Astrocyte of the spinal cord (primary cell): ENCODE data around the gene VIT.
"Not testable (repeated sequence)": the region's sequence is repeated elsewhere in the genome, so short reads cannot be mapped to it uniquely, and the experiment has no call there.

ENCODE experiments used
- DNase-seq: peaks from one replicate; pipeline ENCODE4 v3.0.0; 2011; ENCODE audit warnings: low read depth, low spot score
- H3K4me3 ChIP-seq: 2 replicates; pipeline ENCODE4 v1.5.1; 2011; ENCODE audit warnings: low read depth, mild to moderate bottlenecking, low read length, moderate library complexity
- CTCF ChIP-seq: IDR thresholded peaks from 2 replicates; pipeline ENCODE4 v1.5.1; 2012; ENCODE audit warnings: low read depth, mild to moderate bottlenecking, low read length, inconsistent platforms
- in situ Hi-C: cut with HindIII; loops from 2 replicates; pipeline ENCODE4 v1.10.0; 2017; ENCODE audit warnings: low sequenced_read_pairs

Gene VIT

GRCh38 chr2:36818542-36818941 lies 122.0 kb downstream of the VIT start:
- no peak for TF ChIP-seq CTCF
- in situ Hi-C loops = no loop called here
- H3K4me3 ChIP-seq = no peak overlapping the region
- DNase-seq = no peak

- in situ Hi-C loops = no loop called here
- DNase-seq = no peak
- H3K4me3 ChIP-seq = no peak overlapping the region
- TF ChIP-seq CTCF = no peak
These were observed 122.7 kb downstream of the VIT start for GRCh38 chr2:36819095-36819711.

DNA sequence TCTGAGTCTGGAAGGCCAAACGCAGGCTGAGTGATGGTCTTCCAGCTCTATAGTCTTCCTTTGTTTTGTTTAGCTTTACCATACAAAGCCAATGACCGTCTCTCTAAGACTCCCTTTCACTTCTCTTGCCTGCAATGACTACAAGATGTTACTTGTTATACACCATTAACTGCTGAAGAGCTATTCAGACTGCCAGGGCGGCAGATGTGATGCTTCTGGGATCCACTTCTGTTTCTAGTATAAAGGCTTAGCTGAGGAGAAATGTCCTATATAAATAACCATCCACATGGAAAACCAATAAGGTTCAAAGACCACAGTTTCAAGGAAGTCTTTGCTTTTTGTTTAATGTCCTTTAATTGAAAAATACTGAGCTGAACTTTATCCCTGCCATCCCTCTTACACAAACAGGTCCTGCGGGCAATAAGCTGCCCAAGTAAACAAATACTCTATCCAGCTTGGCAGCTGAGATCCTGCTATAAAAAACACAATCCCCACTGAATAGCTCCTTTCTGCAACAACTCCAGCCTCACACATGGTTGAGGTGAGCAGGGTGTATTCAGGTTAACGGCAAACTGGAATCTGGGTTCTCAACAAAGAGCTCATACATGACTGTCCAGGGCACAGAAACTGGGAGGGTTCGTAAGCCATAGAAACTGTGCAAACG lies 124.6 kb downstream of the VIT start:
- in situ Hi-C loops = no loop called here
- TF ChIP-seq CTCF = no peak
- no peak for DNase-seq
- no peak overlapping the region for H3K4me3 ChIP-seq

DNA sequence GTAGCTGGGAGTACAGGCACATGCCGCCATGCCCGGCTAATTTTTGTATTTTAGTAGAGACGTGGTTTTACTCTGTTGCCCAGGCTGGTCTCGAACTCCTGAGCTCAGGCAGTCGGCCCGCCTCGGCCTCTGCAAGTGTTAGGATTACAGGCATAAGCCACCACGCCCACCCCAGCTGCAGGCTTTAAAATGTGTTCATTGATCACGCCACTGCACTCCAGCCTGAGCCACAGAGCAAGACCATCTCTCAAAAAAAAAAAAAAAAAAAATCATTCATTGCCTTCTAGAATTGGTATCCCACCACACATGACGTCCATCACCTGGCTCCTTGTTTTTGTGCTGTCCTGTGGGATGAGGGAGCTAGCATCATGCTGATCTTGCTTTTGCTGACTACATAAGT lies 127.4 kb downstream of the VIT start:
- no peak for TF ChIP-seq CTCF
- in situ Hi-C loops = no loop called here

GRCh38 chr2:36824273-36824672 lies 127.8 kb downstream of the VIT start:
- TF ChIP-seq CTCF = no peak
- H3K4me3 ChIP-seq = no peak overlapping the region
- DNase-seq = no peak
- in situ Hi-C loops = no loop called here

More for the DNA sequence above, 127.4 kb downstream of the VIT start:
- DNase-seq = no peak
- no peak overlapping the region for H3K4me3 ChIP-seq

GRCh38 chr2:36824683-36825082 lies 128.2 kb downstream of the VIT start:
- in situ Hi-C loops, H3K4me3 ChIP-seq, DNase-seq: not testable (repeated sequence)

DNA sequence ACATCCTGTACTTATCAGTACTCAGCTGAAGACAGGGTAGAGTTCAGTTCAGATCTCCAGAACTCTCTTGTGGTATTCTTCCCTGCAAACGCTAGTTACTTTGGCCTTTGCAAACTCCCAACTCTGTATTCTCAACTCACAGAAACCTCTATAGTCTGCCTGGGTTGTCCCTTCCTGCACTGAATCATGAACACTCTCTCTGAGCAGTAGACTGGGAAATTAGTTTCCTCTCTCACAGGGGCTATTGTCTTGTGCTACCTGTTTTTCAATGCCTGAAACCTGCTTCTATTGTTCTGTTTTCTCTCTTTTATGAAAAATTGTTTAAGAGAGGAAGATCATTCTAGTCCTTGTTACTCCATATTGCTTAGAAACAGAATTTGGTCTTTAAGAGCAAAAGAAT lies 134.7 kb downstream of the VIT start:
- DNase-seq = no peak
- TF ChIP-seq CTCF = no peak
- in situ Hi-C loops = no loop called here

More for the DNA sequence above, 134.7 kb downstream of the VIT start:
- no peak overlapping the region for H3K4me3 ChIP-seq
